ENCODE results near the gene ZBTB7C.

DNA sequence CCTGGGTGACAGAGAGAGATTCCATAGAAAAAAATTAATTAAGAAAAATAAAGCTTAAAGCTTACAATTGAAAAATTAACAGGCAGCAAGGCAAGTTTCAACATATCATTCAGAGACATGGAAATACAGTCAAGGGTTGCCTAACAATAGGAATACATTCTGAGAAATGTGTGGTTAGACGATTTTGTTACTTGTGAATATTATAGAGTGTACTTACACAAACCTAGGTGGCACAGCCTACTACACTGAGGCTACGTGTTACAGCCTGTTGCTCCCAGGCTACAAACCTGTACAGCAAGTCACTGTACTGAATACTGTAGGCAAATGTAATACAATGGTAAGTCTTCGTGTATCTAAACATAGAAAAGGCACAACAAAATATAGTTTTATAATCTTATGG lies 27.7 kb upstream of the ZBTB7C start:
- TF ChIP-seq YY1 (IDR thresholded peaks at IDR 0.05; ENCODE audit: insufficient read depth, insufficient read length) (no peak), SUZ12 (IDR thresholded peaks at IDR 0.05; ENCODE audit: extremely low read depth, insufficient read depth, insufficient read length) (no peak)

All from NT2/D1 (cell line).